DOHH2 (cell line): ENCODE results near the gene CAPZB.

Experiments used
- CTCF ChIP-seq: fragments of 200-600 bp; sonication (generic); IDR thresholded peaks from one replicate; pipeline ENCODE4 v1.5.1; 2014; ENCODE audit warnings: antibody characterized with exemption, mild to moderate bottlenecking, low read depth, low read length; ENCODE audit not compliant: poor library complexity, severe bottlenecking
- EZH2phosphoT487 ChIP-seq: fragments of 200-600 bp; sonication (generic); IDR thresholded peaks from 2 replicates; pipeline ENCODE4 v1.6.1; 2017; ENCODE audit warnings: borderline replicate concordance, mild to moderate bottlenecking, antibody characterized with exemption, low read length, moderate library complexity, mixed read lengths

GRCh38 chr1:19373211-19374082, 111.9 kb downstream of the CAPZB start:
- TF ChIP-seq CTCF (no peak), EZH2phosphoT487 (no peak)
